GM12878 (cell line): ENCODE measurements around the gene SIN3B. TPM values are rescaled to one million over a fixed set of nuclear protein-coding genes. Genes with fewer than 3 reads are reported as not detected.

Experiments used
- CHD4 ChIP-seq: fragments of 200-600 bp; sonication (generic); IDR thresholded peaks from 2 replicates; pipeline ENCODE4 v1.6.1; 2016; ENCODE audit warnings: mild to moderate bottlenecking
- CREB1 ChIP-seq: IDR thresholded peaks from 2 replicates; pipeline ENCODE4 v1.6.1; 2012; ENCODE audit warnings: low read depth, mild to moderate bottlenecking, inconsistent platforms
- EZH2 ChIP-seq: IDR thresholded peaks from 2 replicates; pipeline ENCODE4 v1.6.1; 2012; ENCODE audit warnings: low read depth, mild to moderate bottlenecking, control low read depth, inconsistent platforms, low read length, borderline replicate concordance; ENCODE audit not compliant: control insufficient read depth
- GABPA ChIP-seq: IDR thresholded peaks from 2 replicates; pipeline ENCODE4 v1.6.1; 2014; ENCODE audit warnings: antibody characterized with exemption, low read depth, mild to moderate bottlenecking, inconsistent platforms
- JUNB ChIP-seq: IDR thresholded peaks from 2 replicates; pipeline ENCODE4 v1.6.1; 2016; ENCODE audit warnings: antibody characterized with exemption, mild to moderate bottlenecking
- KAT2A ChIP-seq: conservative IDR thresholded peaks from 2 replicates; pipeline ENCODE4 v1.6.1; 2011; ENCODE audit warnings: low read depth, low read length; ENCODE audit not compliant: control insufficient read depth
- MXI1 ChIP-seq: fragments of 150-350 bp; IDR thresholded peaks from 2 replicates; pipeline ENCODE4 v1.6.1; 2011; ENCODE audit warnings: low read depth, mild to moderate bottlenecking, inconsistent platforms, low read length, improper control_type of control experiment
- MYC ChIP-seq: IDR thresholded peaks from 2 replicates; pipeline ENCODE4 v1.6.1; 2011; ENCODE audit warnings: mild to moderate bottlenecking, low read length, moderate library complexity, inconsistent platforms; ENCODE audit not compliant: insufficient read depth, insufficient replicate concordance, insufficient read length, severe bottlenecking
- POU2F2 ChIP-seq: IDR thresholded peaks from 3 replicates; pipeline ENCODE4 v1.6.1; 2011; ENCODE audit warnings: low read depth, mild to moderate bottlenecking, low read length, borderline replicate concordance
- RCOR1 ChIP-seq: conservative IDR thresholded peaks from 2 replicates; pipeline ENCODE4 v1.6.1; 2012; ENCODE audit warnings: low read depth, low read length, improper control_type of control experiment
- STAT3 ChIP-seq: IDR thresholded peaks from 2 replicates; pipeline ENCODE4 v1.6.1; 2011; ENCODE audit warnings: low read depth, low read length, improper control_type of control experiment
- TBL1XR1 ChIP-seq: IDR thresholded peaks from 2 replicates; pipeline ENCODE4 v1.6.1; 2012; ENCODE audit warnings: low read depth, low read length, improper control_type of control experiment
- TCF12 ChIP-seq: IDR thresholded peaks from 2 replicates; pipeline ENCODE4 v1.6.1; 2011; ENCODE audit warnings: low read depth, mild to moderate bottlenecking, low read length
- YY1 ChIP-seq: IDR thresholded peaks from 2 replicates; pipeline ENCODE4 v1.6.1; 2011; ENCODE audit warnings: low read depth, mild to moderate bottlenecking, low read length
- ZBED1 ChIP-seq: IDR thresholded peaks from 2 replicates; pipeline ENCODE4 v1.6.1; 2016; ENCODE audit warnings: borderline replicate concordance
- ZNF217 ChIP-seq: fragments of 450-650 bp; IDR thresholded peaks from 2 replicates; pipeline ENCODE4 v1.6.1; 2017; ENCODE audit warnings: antibody characterized with exemption, mild to moderate bottlenecking
- ZNF274 ChIP-seq: IDR thresholded peaks from one replicate; pipeline ENCODE4 v1.8.0; 2011; ENCODE audit not compliant: insufficient read length, insufficient read depth
- polyA plus RNA-seq, 11 experiments: library from polyadenylated mRNA; depleted of rRNA in 4 of 11; unstranded in 6 of 11; stranded (reverse) in 5 of 11; fragments of >200 nt; fragmentation: Nextera tagmentation in 4 of 11; fragmentation: Illumina TruSeq in 1 of 11; extraction: Ambion mirVana in 4 of 11; extraction: Trizol in 1 of 11; gene quantifications; 1 replicate in 1 of 11; 2 replicates in 10 of 11; pipeline versions ENCODE4 v1.2.1 to v1.2.3, GENCODE V29; 2011 to 2016; ENCODE audit warnings: inconsistent platforms in 2 of 11, missing spikeins in 2 of 11, low read depth in 1 of 11
- total RNA-seq, 4 experiments: library from RNA; depleted of rRNA in 3 of 4; stranded (reverse); fragments of >200 nt in 3 of 4; fragmentation: Illumina TruSeq in 1 of 4; extraction: Trizol in 1 of 4; gene quantifications; 2 replicates each; pipeline versions ENCODE4 v1.2.1 to v1.2.3, GENCODE V29; 2013 to 2021
- TF ChIP-seq, protein P1 (sequence below): IDR thresholded peaks from 2 replicates; pipeline ENCODE4 v1.6.1; 2011; ENCODE audit warnings: borderline replicate concordance, low read depth, mild to moderate bottlenecking, moderate library complexity, mixed read lengths, low read length; ENCODE audit not compliant: insufficient read depth; ENCODE audit errors: extremely low read length
- TF ChIP-seq, protein P2 (sequence below): IDR thresholded peaks from 2 replicates; pipeline ENCODE4 v1.6.1; 2012; ENCODE audit warnings: low read length, inconsistent platforms
- TF ChIP-seq, protein P3 (sequence below): fragments of 450-650 bp; IDR thresholded peaks from 2 replicates; pipeline ENCODE4 v1.6.1; 2016; ENCODE audit warnings: mild to moderate bottlenecking, moderate library complexity, borderline replicate concordance
- TF ChIP-seq, protein P4 (sequence below): fragments of 450-650 bp; conservative IDR thresholded peaks from 2 replicates; pipeline ENCODE4 v1.6.1; 2017; ENCODE audit warnings: mild to moderate bottlenecking, moderate library complexity

Gene SIN3B
- total and polyA plus RNA-seq, 10 of the 15 experiments (the other 5 are each of a cell fraction or from before 2014, with no cell fraction given): 0.68 to 34.5 (median 15.8) TPM

DNA sequence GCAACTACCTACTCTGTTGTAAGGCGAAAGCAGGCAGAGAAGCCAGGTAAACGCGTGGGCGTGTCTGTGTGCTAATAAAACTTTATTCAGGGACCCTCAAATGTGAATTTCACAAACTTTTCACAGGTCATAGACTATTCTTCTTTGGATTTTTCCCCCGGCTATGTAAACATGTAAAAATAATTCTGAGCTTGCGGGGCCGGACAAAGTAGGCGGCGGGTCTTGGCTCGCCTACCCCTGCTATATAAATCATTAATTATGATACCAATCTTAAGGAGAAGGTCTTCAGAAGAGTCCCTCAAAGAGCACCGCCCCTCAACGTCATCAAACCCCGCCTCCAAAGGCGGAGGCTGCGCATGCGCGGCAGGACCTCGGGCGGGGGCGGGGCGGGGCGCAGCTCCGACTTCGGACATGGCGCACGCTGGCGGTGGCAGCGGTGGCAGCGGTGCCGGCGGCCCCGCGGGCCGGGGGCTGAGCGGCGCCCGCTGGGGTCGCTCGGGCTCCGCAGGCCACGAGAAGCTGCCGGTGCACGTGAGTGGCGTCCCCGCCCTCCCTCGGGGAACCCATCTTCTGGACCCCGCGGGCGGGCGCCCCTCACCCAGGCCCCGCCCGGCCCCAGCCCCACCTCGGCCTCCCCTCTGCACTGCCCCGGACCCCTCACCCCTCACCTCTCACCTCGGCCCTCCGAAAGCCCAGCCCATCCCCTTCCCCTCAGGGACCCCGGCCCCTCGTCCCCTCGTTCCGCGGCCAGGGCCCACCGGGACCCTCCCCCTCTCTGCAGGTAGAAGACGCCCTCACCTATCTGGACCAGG is at the start of gene SIN3B (continued):
- TF ChIP-seq, protein P1, sequence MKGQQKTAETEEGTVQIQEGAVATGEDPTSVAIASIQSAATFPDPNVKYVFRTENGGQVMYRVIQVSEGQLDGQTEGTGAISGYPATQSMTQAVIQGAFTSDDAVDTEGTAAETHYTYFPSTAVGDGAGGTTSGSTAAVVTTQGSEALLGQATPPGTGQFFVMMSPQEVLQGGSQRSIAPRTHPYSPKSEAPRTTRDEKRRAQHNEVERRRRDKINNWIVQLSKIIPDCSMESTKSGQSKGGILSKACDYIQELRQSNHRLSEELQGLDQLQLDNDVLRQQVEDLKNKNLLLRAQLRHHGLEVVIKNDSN: no peak
- TF ChIP-seq ZBED1 (no peak), ZNF274 (no peak), CREB1 (peak; percentile 76), EZH2 (no peak), POU2F2 (no peak), STAT3 (no peak), GABPA (no peak), RCOR1 (no peak), KAT2A (no peak), MYC (no peak), YY1 (peak; percentile 94), CHD4 (no peak), TCF12 (no peak), TBL1XR1 (no peak), MXI1 (no peak), JUNB (no peak), ZNF217 (no peak)
- TF ChIP-seq, protein P2, sequence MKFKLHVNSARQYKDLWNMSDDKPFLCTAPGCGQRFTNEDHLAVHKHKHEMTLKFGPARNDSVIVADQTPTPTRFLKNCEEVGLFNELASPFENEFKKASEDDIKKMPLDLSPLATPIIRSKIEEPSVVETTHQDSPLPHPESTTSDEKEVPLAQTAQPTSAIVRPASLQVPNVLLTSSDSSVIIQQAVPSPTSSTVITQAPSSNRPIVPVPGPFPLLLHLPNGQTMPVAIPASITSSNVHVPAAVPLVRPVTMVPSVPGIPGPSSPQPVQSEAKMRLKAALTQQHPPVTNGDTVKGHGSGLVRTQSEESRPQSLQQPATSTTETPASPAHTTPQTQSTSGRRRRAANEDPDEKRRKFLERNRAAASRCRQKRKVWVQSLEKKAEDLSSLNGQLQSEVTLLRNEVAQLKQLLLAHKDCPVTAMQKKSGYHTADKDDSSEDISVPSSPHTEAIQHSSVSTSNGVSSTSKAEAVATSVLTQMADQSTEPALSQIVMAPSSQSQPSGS: no peak
- TF ChIP-seq, protein P3, sequence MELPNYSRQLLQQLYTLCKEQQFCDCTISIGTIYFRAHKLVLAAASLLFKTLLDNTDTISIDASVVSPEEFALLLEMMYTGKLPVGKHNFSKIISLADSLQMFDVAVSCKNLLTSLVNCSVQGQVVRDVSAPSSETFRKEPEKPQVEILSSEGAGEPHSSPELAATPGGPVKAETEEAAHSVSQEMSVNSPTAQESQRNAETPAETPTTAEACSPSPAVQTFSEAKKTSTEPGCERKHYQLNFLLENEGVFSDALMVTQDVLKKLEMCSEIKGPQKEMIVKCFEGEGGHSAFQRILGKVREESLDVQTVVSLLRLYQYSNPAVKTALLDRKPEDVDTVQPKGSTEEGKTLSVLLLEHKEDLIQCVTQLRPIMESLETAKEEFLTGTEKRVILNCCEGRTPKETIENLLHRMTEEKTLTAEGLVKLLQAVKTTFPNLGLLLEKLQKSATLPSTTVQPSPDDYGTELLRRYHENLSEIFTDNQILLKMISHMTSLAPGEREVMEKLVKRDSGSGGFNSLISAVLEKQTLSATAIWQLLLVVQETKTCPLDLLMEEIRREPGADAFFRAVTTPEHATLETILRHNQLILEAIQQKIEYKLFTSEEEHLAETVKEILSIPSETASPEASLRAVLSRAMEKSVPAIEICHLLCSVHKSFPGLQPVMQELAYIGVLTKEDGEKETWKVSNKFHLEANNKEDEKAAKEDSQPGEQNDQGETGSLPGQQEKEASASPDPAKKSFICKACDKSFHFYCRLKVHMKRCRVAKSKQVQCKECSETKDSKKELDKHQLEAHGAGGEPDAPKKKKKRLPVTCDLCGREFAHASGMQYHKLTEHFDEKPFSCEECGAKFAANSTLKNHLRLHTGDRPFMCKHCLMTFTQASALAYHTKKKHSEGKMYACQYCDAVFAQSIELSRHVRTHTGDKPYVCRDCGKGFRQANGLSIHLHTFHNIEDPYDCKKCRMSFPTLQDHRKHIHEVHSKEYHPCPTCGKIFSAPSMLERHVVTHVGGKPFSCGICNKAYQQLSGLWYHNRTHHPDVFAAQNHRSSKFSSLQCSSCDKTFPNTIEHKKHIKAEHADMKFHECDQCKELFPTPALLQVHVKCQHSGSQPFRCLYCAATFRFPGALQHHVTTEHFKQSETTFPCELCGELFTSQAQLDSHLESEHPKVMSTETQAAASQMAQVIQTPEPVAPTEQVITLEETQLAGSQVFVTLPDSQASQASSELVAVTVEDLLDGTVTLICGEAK: peak; percentile 99
- TF ChIP-seq, protein P4, sequence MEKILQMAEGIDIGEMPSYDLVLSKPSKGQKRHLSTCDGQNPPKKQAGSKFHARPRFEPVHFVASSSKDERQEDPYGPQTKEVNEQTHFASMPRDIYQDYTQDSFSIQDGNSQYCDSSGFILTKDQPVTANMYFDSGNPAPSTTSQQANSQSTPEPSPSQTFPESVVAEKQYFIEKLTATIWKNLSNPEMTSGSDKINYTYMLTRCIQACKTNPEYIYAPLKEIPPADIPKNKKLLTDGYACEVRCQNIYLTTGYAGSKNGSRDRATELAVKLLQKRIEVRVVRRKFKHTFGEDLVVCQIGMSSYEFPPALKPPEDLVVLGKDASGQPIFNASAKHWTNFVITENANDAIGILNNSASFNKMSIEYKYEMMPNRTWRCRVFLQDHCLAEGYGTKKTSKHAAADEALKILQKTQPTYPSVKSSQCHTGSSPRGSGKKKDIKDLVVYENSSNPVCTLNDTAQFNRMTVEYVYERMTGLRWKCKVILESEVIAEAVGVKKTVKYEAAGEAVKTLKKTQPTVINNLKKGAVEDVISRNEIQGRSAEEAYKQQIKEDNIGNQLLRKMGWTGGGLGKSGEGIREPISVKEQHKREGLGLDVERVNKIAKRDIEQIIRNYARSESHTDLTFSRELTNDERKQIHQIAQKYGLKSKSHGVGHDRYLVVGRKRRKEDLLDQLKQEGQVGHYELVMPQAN: peak; percentile 64
